Prostate gland (tissue), 2 donors: ENCODE results near the gene LHFPL3. TPM values are rescaled to one million over a fixed set of nuclear protein-coding genes. Genes with fewer than 3 reads are reported as not detected.

Source experiments
- DNase-seq: peaks from one replicate; pipeline ENCODE4 v3.0.0-alpha.2; 2019; ENCODE audit warnings: low spot score
- H3K27ac ChIP-seq, 2 donors: fragments of 200-600 bp; sonication (generic); 2 replicates each; pipeline ENCODE4 v1.5.1; 2017 to 2019
- H3K27me3 ChIP-seq: fragments of 200-600 bp; sonication (generic); replicated peaks from 2 replicates; pipeline ENCODE4 v1.5.1; 2019; ENCODE audit not compliant: insufficient read depth
- H3K36me3 ChIP-seq, 2 donors: fragments of 200-600 bp; sonication (generic); 1 replicate in 1 of 2; 2 replicates in 1 of 2; pipeline versions ENCODE4 v1.5.1 to v1.8.1; 2017 to 2019
- H3K4me1 ChIP-seq: fragments of 200-600 bp; sonication (generic); replicated peaks from 2 replicates; pipeline ENCODE4 v1.5.1; 2019
- H3K4me3 ChIP-seq, 2 donors: fragments of 200-600 bp; sonication (generic); 2 replicates each; pipeline ENCODE4 v1.5.1; 2017 to 2019
- H3K9me3 ChIP-seq: fragments of 200-600 bp; sonication (generic); 2 replicates; pipeline ENCODE4 v1.5.1; 2017
- POLR2A ChIP-seq: fragments of 450-650 bp; IDR thresholded peaks from one replicate; pipeline ENCODE4 v1.6.1; 2016; ENCODE audit warnings: antibody characterized with exemption, mild to moderate bottlenecking
- POLR2AphosphoS5 ChIP-seq: sonication (generic); formaldehyde crosslinking; IDR thresholded peaks from one replicate; pipeline ENCODE4 v1.6.1; 2017; ENCODE audit warnings: antibody characterized with exemption
- WGBS: methylation state at CpG from one replicate; pipeline ENCODE4 v1.1.5; 2018; 5-methylcytosine and 5-hydroxymethylcytosine counted together
- intact Hi-C: fragments of 100-400 bp; cut with DNase I; formaldehyde crosslinking; loops from one replicate; pipeline ENCODE4 v1.14.2; 2022
- total RNA-seq, 2 donors: library from RNA; depleted of rRNA; stranded (reverse); fragments of >200 nt; gene quantifications; one replicate each; pipeline ENCODE4 v1.1.0, GENCODE V29; 2016
- TF ChIP-seq, protein P1 (sequence below), 4 experiments: fragments of 200-600 bp in 2 of 4; fragments of 450-650 bp in 2 of 4; sonication (generic) in 2 of 4; IDR thresholded peaks; 1 replicate in 3 of 4; 2 replicates in 1 of 4; pipeline ENCODE4 v1.5.1; 2016 to 2019; ENCODE audit warnings: antibody characterized with exemption in 4 of 4, mild to moderate bottlenecking in 2 of 4, moderate library complexity in 2 of 4

The LHFPL3 gene
- total RNA-seq, 2 donors from 2014 or later, result 0.14 TPM; not detected in 1

DNA sequence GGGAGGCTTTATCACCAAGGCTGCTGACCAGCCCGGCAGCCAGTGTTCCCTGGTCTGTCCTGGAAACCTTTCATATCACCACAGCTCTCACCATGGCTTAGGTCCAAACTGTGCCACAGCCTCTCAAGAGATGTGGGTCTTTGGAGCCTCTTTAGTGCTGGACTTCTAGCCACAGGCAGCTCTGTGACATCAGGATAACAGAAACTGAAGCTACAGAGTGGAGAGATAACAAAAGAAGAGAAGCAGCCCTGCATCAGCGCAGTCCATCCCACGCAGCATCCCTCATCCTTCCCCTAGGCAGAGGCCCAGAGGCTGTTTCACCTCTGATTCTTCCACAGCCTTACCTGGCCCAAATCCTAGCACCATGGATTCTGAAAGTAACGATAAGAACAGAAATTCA, 497.7 kb downstream of the LHFPL3 start:
- Histone ChIP-seq H3K4me3 (no peak overlapping the region), H3K27me3 (no peaks in the 10 kb centered on the region), H3K27ac (no peak overlapping the region), H3K36me3 (no peaks in the 10 kb centered on the region), H3K4me1 (no peaks in the 10 kb centered on the region), H3K9me3 (no peaks in the 10 kb centered on the region)
- intact Hi-C loops, result no loop called here
- 97% methylated on average over 4 of the region's 4 CpGs for WGBS
- TF ChIP-seq POLR2AphosphoS5, result no peak
- no peak for TF ChIP-seq POLR2A
- TF ChIP-seq, protein P1, sequence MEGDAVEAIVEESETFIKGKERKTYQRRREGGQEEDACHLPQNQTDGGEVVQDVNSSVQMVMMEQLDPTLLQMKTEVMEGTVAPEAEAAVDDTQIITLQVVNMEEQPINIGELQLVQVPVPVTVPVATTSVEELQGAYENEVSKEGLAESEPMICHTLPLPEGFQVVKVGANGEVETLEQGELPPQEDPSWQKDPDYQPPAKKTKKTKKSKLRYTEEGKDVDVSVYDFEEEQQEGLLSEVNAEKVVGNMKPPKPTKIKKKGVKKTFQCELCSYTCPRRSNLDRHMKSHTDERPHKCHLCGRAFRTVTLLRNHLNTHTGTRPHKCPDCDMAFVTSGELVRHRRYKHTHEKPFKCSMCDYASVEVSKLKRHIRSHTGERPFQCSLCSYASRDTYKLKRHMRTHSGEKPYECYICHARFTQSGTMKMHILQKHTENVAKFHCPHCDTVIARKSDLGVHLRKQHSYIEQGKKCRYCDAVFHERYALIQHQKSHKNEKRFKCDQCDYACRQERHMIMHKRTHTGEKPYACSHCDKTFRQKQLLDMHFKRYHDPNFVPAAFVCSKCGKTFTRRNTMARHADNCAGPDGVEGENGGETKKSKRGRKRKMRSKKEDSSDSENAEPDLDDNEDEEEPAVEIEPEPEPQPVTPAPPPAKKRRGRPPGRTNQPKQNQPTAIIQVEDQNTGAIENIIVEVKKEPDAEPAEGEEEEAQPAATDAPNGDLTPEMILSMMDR (IDR thresholded peaks at IDR 0.05), result no peak
- DNase-seq, result no peak

DNA sequence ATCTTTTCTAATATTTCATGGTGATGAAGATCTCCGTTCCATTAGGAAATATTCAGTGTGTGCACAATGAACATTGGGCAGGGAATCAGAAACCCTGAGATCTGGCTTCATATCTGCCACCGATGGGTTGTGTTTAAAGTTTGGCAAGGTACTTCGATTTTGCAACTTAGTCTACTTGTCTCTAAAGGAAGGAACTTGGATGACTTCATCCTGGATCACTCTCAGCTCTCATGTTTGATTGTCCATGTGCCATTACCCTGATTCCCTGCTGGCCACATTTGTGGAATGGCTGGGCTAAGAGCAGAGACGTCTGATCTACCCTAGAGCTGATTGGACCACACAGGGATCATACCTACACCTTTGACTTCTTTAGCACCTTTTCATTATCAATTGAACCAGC, 508.6 kb downstream of the LHFPL3 start:
- Histone ChIP-seq H3K9me3 (no peaks in the 10 kb centered on the region), H3K4me1 (no peaks in the 10 kb centered on the region), H3K36me3 (no peaks in the 10 kb centered on the region), H3K27ac (no peak overlapping the region), H3K4me3 (no peak overlapping the region), H3K27me3 (no peaks in the 10 kb centered on the region)
- intact Hi-C loops, result no loop called here
- TF ChIP-seq POLR2AphosphoS5 (no peak), POLR2A (no peak)
- TF ChIP-seq, protein P1 (IDR thresholded peaks at IDR 0.05), result no peak
- DNase-seq, result no peak
- 58% methylated on average over 4 of the region's 4 CpGs for WGBS

DNA sequence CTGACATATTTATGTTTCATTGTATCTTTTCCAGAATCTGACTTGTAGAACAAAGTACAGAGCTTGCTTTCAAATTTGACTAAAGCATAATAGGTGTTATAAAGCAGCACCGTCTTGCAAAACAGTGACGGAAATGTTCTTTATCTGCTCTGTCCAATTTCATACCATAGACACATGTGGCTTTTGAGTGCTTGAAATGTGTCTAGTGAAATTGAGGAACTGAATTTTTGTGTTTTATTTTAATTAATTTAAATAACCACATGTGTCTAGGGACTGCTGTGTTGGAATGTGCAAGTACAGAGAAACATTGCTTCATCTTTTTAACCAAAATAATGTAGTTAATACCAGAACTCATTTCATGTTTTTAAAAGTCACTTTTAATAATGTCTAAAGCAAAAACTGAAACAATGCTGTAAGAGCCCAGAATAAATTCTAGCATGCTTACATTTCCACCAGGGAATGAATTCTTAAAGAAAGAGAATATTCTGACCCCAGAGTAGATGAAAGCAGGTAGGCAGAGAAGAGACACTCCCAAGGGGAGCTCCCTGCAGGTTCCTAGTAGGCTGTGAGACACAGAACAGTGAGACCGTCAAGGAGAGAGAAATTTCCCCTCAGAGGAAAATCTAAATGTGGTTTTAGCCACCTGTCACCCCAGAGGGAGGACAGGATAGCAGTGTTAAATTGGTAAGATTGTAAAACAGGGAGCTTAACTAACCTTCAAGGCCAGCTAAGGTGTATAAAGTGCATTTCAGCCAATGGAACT, 510.3 kb downstream of the LHFPL3 start:
- H3K36me3 ChIP-seq, result no peaks in the 10 kb centered on the region
- DNase-seq, result no peak
- H3K27me3 ChIP-seq, result no peaks in the 10 kb centered on the region
- H3K4me1 ChIP-seq, result no peaks in the 10 kb centered on the region
- whole genome bisulfite sequencing, result 59% methylated on average over 3 of the region's 3 CpGs
- no peak overlapping the region for H3K4me3 ChIP-seq
- no peak overlapping the region for H3K27ac ChIP-seq
- H3K9me3 ChIP-seq, result no peaks in the 10 kb centered on the region
- no peak for TF ChIP-seq POLR2AphosphoS5
- no peak for TF ChIP-seq POLR2A
- TF ChIP-seq, protein P1 (IDR thresholded peaks at IDR 0.05), result no peak
- intact Hi-C loops, result no loop called here

DNA sequence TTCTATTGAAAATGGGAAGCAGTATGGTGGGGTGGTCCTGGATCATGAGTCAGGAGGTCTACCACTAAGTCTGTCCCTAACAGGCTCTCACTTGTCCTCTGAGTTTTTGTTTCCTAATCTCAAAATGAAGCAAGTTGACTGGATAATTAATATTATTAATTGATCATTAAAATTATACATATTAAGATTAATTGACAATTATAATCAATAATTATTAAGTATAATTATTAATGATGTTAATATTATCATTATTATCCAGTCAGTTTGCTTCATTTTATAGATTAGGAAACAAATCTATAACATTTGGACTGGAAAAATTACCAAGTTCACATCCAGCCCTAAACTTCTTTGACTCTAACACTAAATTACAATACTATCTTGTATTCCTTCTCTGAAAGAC, 511.4 kb downstream of the LHFPL3 start:
- Histone ChIP-seq H3K27ac (no peak overlapping the region), H3K36me3 (no peaks in the 10 kb centered on the region), H3K27me3 (no peaks in the 10 kb centered on the region), H3K4me1 (no peaks in the 10 kb centered on the region), H3K9me3 (no peaks in the 10 kb centered on the region), H3K4me3 (no peak overlapping the region)
- intact Hi-C loops, result loop anchor here (10.0 kb wide), 1 partner anchor 1265 kb away; no protein-coding TSS in a partner anchor
- TF ChIP-seq, protein P1 (IDR thresholded peaks at IDR 0.05), result no peak
- no peak for TF ChIP-seq POLR2A
- no peak for TF ChIP-seq POLR2AphosphoS5
- DNase-seq, result no peak

DNA sequence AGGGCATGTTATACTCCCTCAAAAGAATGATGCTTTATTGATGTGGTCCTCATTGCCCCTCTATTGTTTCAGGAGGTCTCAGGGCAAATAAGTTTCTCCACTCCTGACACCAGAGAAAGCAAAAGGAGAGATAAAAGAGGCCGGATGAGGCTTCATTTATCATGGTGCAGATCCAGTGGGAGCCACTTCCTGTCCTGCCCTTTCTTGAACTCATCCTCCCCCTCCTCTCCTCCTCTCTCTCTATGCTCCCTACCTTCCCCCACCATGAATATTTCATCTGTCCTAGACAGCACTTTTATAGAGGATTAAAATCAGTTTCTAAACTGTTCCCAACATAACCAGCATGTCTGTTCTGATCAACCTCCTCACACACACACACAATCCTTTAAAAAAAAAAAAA, 513.4 kb downstream of the LHFPL3 start:
- DNase-seq, result no peak
- Histone ChIP-seq H3K4me1 (no peaks in the 10 kb centered on the region), H3K9me3 (no peaks in the 10 kb centered on the region), H3K27ac (no peak overlapping the region), H3K4me3 (no peak overlapping the region), H3K27me3 (no peaks in the 10 kb centered on the region), H3K36me3 (no peaks in the 10 kb centered on the region)
- TF ChIP-seq POLR2AphosphoS5, result no peak
- TF ChIP-seq POLR2A, result no peak
- TF ChIP-seq, protein P1 (IDR thresholded peaks at IDR 0.05), result no peak
- WGBS, result 30% methylated on average over 1 of the region's 1 CpG
- intact Hi-C loops, result loop anchor here (10.0 kb wide), 1 partner anchor 1267 kb away; no protein-coding TSS in a partner anchor
